OCI-M1 (cell line): ENCODE results near the gene GARIN3.

ENCODE experiments used
- DNase-seq: peaks from one replicate; lab custom pipeline; 2025; lab: John Stamatoyannopoulos, UW

Gene GARIN3

DNA sequence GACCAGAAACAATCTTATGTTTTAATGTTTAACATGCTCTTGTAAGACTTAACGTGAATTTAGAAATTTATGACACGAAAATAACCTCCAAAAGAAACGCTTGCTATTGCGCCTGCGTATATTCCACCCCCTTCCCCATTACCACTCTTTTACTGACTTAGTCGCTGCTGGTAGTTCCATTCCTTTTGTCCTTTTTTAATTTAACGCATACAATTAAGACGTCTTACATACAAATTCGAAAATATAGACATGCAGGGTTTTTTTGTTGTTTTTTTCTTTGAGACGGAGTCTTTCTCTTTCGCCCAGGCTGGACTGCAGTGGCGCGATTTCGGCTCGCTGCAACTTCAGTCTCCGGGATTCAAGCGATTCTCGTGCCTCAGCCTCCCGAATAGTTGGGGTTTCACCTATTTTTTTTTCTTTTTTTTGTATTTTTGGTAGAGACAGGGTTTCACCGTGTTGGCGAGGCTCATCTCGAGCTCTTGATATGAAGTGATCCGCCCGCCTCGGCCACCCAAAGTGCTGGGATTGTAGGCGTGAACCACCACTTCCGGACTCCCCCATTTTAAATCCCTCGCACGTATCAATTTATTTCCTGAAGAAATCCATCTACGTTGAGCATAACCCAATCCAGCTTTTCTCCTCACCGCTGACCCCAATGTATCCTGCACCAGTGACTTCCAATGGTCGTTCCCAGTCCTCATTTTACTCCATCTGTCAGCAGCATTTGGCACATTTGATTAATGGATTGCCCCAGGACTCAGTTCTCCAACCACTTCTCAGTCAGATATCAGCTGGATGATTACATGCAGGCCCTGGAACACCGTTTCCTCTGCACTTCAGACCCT is 22.7 kb downstream of the GARIN3 start:
- DNase-seq: peak; percentile 79

DNA sequence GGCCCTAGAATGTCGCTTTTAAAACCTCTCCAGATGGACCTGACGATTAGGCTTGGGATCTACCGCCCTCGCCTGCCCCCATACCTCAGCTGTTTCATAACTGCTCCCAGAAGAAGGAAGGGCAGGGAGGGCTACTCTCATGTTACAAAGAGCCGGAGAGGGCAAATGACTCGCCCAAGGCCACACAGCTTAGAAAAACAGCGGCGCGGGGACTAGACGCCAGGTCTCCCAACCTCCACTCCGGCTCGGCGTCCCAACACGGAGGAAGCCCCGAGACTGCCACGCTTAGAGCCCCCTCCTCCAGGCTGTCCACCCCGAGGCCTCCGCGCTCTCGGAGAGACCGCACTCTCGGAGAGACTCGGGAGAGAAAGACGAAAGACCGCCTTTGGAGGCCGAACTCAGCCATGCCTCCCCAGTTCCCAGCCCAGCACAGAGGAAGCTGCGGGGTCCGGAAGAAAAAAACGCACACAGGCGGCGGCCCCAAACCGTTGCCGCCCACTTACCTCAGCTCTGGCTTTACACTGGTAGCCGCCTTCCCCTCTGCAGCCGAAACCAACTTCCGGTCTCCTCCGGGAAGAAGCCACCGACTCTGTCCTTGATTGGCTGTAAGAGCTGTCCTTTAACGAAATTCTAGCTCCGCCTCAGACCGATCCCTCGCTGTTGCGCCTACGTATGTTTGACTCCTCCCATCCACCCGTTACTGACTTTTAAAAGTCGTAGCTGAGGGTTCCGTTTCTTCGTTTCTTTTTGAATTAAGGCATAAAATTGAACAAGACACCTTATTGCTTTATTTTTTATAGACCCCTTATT is 23.5 kb downstream of the GARIN3 start, which contains the start of gene MED7:
Gene MED7, minus strand, starts transcription at position 549 of the 810 bp plus-strand sequence. CDS start 3,434 bp downstream, outside the sequence.
- peak; percentile 98 for DNase-seq

DNA sequence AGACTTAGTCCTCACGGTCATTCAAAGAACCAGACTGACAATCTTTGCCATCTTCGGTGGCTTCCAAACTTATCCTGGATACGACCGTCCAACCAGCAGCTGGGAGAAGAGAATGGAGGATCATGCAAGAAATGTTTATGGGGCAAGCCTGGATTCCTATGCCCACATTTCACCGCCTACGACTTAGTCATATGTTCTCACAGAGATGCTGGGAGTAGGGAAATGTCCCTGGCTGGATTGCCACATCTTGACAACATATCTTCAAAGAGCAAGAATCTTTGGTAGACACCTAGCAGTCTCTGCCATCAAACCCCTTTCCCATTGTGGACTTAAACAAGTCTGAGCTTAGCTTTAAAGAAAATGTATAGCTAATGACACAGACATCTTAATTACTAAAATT is 28.4 kb downstream of the GARIN3 start:
- DNase-seq: no peak

DNA sequence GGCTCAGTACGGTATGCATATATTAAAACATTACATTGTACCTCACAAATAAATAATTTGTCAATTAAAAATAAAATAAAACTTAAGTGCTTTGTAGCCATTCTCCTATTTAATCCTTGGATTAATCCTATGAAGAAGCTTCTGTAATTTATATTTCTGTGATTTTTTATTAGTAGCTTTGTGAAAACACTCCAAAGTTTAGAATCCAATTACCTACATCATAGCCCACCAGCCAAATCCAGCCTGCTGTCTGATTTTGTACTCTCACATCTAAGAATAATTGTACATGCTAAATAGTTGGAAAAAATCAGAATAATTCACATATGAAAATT is 33.8 kb downstream of the GARIN3 start:
- no peak for DNase-seq

DNA sequence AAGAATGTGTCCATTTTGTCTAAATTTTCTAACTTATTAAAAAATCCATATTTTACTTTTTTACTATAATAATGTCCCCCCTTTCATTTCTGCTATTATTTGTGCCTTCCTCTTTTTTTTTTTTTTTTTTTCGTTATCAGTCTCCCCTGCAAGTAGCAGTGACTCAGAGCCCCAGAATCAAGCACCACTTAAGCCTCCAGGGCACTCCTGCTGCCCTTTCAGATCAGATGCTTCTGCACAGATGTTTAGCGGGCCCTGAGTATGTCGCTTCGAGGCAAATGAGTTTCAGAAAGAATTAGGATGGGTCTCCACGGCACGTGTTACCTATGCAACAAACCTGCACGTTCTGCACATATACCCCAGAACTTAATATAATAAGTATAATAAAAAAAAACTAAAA is 35.1 kb downstream of the GARIN3 start:
- DNase-seq: peak; percentile 65

DNA sequence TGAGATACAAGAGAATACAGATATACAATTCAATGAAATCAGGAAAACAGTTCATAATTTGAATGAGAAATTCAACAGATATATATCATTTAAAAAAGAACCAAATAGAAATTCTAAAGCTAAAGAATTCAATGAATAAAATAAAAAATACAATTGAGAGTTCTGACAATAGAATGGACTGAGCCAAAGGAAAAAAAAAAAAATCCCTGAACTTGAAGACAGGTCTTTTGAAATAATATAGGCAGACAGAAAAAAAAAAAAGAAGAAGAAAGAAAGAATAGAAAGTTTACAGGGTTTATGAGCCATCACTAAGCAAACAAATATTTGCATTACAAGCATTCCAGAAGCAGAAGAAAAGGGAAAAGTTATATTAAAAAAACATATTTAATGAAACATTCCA is 44.4 kb downstream of the GARIN3 start:
- no peak for DNase-seq

DNA sequence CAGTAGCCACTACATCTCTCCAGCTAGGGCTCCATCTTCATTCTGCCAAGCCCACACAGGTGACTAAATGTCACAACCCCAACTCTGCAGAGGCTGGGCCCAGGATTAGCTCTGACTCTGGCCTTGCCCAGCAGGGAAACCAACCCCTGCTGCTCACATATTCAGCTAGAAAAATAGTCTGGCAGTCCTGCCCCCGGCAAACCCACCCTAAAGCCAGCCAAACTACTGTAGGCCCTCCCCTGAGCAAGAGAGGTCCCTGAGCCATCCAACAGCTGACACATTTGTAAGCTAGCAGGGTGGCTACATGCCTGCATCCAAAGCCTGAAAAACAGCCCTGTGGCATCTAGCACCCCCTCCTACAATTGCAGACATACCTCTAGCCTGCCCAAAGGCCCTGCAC is 46.0 kb downstream of the GARIN3 start:
- no peak for DNase-seq

DNA sequence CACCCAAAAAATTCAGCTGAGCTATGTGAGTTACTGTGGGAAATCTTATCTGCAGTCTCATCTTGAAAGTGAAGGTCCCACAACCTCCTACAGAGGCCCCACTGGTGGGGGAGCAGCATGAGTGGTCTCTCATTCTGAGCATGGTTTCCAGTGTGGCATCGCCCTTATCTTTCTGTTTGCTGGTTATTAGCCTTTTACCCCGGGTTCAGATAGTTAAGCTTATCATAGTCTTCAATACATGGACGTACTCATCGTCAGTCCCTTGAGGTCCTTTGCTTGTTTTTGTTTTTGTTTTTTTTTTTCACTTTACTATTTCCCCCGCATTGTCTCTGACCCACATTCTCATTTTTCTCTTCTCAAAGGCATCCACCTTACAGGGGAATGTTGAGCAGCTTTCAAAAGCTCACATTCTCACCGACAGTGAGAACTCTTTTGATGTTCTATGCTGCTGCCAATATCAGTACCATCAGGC is 49.5 kb downstream of the GARIN3 start:
- no peak for DNase-seq

DNA sequence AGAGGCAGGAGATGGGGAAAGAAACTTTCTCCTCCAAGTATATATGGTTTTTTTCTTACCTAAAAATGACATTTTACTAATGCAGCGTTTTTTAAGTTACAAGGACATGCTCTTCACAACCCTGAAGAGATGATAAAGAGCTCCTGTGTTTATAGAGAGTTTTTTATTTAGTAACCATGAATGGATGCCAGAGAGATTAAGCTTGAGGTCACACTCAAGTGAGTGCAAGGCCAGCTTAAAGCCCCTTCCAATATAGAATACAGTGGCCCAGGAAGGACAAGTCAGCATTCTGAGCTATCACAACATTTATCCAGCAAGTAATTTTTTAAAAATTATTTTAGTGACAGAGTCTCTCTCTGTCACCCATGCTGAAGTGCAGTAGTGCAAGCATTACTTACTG is 50.6 kb downstream of the GARIN3 start:
- no peak for DNase-seq

DNA sequence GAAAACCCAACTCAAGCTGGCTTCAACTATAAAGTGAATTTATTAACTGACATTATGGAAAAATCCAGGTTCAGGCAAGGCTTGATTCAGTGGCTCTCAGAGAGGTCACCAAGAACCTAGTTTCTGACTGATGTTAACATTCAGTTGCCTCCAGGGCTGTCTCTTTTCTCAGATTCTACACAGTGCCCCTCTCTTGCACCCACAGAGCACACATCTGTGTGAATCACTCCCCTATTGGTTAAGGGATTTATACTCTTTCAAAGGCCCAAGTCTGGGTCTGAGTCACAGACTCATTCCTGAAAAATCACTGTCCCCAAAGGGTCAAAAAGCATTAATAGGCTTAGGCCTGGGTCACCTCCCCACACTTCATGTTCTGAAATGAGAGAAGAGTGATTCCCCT is 51.1 kb downstream of the GARIN3 start:
- no peak for DNase-seq

DNA sequence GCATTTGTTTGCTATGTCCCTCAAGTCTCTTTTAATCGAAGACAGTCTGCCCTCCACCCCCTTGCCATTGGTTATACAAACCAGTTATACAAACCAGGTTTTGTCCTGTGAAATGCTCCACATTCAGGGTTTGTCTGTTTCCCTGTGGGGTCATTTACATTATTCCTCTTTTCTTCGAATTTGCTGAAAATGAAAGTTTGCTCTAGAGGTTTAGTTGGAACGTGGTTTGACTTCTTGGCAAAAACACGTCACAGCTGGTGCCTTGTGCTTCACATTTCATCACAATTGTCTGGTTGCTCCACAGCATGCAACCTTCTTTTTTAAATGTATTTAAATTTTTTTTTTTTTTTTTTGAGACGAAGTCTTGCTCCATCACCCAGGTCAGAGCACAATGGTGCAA is 53.1 kb downstream of the GARIN3 start:
- no peak for DNase-seq
